ENCODE results near the gene SLC39A2. TPM values are rescaled to one million over a fixed set of nuclear protein-coding genes. Genes with fewer than 3 reads are reported as not detected.

Gene SLC39A2
- total RNA-seq, 2 experiments from 2014 or later, result 0.16 to 0.44 TPM

DNA sequence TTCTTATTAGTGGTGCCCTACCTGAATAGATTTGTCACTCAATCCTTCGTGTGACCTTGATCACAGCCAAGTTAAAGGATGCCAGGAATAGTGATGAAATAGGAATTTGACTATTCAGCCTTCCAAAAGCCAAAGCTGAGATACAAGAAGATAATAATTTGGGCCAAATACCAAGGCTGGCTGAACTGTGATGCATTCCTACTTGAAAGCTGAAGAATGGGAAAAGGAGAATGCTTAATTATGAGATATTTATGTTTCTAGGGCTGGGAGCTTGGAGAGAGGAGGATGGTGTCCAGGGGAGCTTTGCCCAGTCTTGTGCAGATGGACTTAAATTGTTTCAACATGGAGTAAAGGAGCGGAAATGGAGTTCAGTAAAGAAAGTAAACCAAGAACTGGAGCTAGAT lies 48.3 kb downstream of the SLC39A2 start:
- ATAC-seq, result no peak
- DNase-seq, result no peak
- no peak overlapping the region for H3K4me3 Mint-ChIP-seq
- peaks cover 36% of the 10 kb centered on the region for H3K27me3 Mint-ChIP-seq
- CTCF ChIA-PET, result interaction anchor here (1.1 to 4.3 kb wide), 7 partner anchors 9 to 76 kb away, joined by 3 to 21 read pairs (median 6); no protein-coding TSS in a partner anchor
- no peak overlapping the region for H3K27ac Mint-ChIP-seq
- H3K9me3 Mint-ChIP-seq (ENCODE audit: low read depth), result no peaks in the 10 kb centered on the region
- no peaks in the 10 kb centered on the region for H3K36me3 Mint-ChIP-seq
- H3K4me1 Mint-ChIP-seq, result peaks cover 2% of the 10 kb centered on the region

DNA sequence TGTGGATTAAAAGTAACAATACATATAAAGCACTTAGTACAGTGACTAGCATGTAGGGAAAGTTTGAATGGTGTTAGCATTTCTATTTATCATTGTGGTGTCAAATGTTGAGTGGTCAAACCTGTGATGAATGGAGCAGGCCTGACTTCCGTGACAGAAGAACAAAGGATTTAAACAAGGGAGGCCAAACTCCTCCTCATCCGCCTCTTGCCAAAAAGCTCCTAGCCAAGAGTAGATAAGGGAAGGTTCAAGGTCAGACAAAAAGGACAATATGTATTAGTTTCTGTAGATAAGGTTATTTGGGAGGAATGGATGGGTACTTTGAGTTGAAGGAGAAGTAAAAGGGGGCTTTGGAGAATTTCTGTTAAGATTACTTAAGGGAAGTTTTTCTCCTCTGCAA lies 49.5 kb downstream of the SLC39A2 start:
- Mint-ChIP-seq H3K27ac (no peak overlapping the region), H3K4me3 (no peak overlapping the region), H3K9me3 (ENCODE audit: low read depth) (no peaks in the 10 kb centered on the region), H3K4me1 (peaks cover 2% of the 10 kb centered on the region), H3K36me3 (no peaks in the 10 kb centered on the region), H3K27me3 (peaks cover 29% of the 10 kb centered on the region)
- CTCF ChIA-PET, result interaction anchor here (1.1 to 4.3 kb wide), 5 partner anchors 8 to 56 kb away, joined by 3 to 21 read pairs (median 6); no protein-coding TSS in a partner anchor
- DNase-seq (no peak), ATAC-seq (no peak)

DNA sequence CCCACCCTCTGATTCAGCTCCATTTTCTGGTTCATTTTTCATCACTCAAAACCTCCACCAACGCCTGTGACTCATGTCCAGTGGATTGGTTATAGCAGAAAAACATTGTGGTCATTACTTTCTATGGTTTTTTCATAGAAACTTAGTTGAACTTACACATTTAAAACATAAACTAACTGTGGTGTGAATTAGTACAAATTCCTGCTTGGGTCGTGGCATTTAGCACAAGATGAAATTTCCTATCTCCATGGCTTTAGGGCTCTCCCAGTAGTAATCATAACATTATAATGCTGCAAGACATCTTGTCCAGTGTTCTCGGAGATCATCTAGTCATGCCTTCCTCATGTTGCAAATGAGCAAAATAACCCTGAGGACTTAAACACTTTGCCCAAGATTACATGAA lies 50.2 kb downstream of the SLC39A2 start:
- Mint-ChIP-seq H3K27me3 (peaks cover 29% of the 10 kb centered on the region), H3K4me1 (peaks cover 7% of the 10 kb centered on the region), H3K4me3 (no peak overlapping the region), H3K36me3 (no peaks in the 10 kb centered on the region), H3K9me3 (ENCODE audit: low read depth) (no peaks in the 10 kb centered on the region), H3K27ac (no peak overlapping the region)
- CTCF ChIA-PET, result interaction anchor here (4.3 kb wide), 1 partner anchor 19 kb away, joined by 16 read pairs; no protein-coding TSS in a partner anchor
- ATAC-seq (no peak), DNase-seq (no peak)

DNA sequence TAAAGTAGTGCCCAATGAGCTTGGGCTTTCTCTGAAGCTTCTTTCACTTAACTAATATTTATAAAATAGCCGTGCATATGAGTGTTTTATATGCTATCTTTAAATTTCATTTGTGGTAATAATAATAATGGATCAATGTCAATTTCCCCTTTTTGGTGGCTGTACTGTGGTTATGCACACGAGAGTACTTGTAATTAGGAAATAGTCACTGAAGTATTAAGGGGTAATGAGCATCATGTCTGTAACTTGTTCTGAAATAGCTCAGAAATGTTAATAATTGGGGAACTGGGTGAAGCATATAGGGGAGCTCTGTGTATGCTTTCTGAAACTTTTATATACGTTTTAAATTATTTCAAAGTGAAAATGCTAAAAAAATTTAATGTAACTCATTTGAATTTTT lies 51.5 kb downstream of the SLC39A2 start:
- CTCF ChIA-PET, result interaction anchor here (1.4 to 1.7 kb wide), 2 partner anchors 36 to 42 kb away, joined by 3 to 4 read pairs; no protein-coding TSS in a partner anchor
- Mint-ChIP-seq H3K4me3 (no peak overlapping the region), H3K27me3 (peaks cover 17% of the 10 kb centered on the region), H3K4me1 (peaks cover 7% of the 10 kb centered on the region), H3K36me3 (no peaks in the 10 kb centered on the region), H3K27ac (no peak overlapping the region), H3K9me3 (ENCODE audit: low read depth) (no peaks in the 10 kb centered on the region)
- ATAC-seq (no peak), DNase-seq (no peak)

Small RNA genes within 50 kb of the gene (microRNA-seq; reads per million reads assigned to microRNA genes)
- gene MIR6717, result not detected

Other genes starting within 250 kb of the SLC39A2 start
- not detected for gene EDDM3B, start 230.9 kb upstream of the SLC39A2 start, total RNA-seq
- gene RNASE6, start 218.0 kb upstream of the SLC39A2 start, total RNA-seq, result 1 to 10 TPM in 1 of 2 experiments, under 1 TPM in 1; 0.35 to 1.9 TPM
- not detected for gene RNASE1, start 196.4 kb upstream of the SLC39A2 start, total RNA-seq
- not detected for gene RNASE3, start 107.9 kb upstream of the SLC39A2 start, total RNA-seq
- gene RNASE2, start 43.8 kb upstream of the SLC39A2 start, total RNA-seq, result not detected
- 100 to 1,000 TPM; 102 to 111 TPM for gene METTL17, start 9.3 kb upstream of the SLC39A2 start, total RNA-seq
- gene NDRG2, start 25.8 kb downstream of the SLC39A2 start, total RNA-seq, result 1 to 10 TPM; 2.1 to 6.9 TPM
- gene TPPP2, start 30.9 kb downstream of the SLC39A2 start, total RNA-seq, result not detected
- not detected for gene RNASE13, start 35.5 kb downstream of the SLC39A2 start, total RNA-seq
- not detected for gene RNASE7, start 43.1 kb downstream of the SLC39A2 start, total RNA-seq
- gene RNASE8, start 58.5 kb downstream of the SLC39A2 start, total RNA-seq, result not detected
- gene ARHGEF40, start 71.0 kb downstream of the SLC39A2 start, total RNA-seq, result under 1 TPM in 1 of 2 experiments, not detected in 1; 0.09 TPM
- gene ZNF219, start 99.4 kb downstream of the SLC39A2 start, total RNA-seq, result 1 to 10 TPM; 5.8 to 5.9 TPM
- gene TMEM253, start 101.8 kb downstream of the SLC39A2 start, total RNA-seq, result not detected
- not detected for gene OR5AU1, start 156.8 kb downstream of the SLC39A2 start, total RNA-seq

Measured in activated CD8-positive, alpha-beta memory T cell treated with anti-CD3 and anti-CD28 coated beads, Interleukin-2, amount 10 ng/mL, durations not matched to agents 7 days and 5 days (primary cell).